Ishikawa (cell line): ENCODE measurements around the gene MC1R.
A peak's percentile ranks its signal among the peaks of the same experiment; 100 is the strongest.

ENCODE experiments used
- CEBPB ChIP-seq: IDR thresholded peaks from 2 replicates; pipeline ENCODE4 v1.6.1; 2012
- CREB1 ChIP-seq: IDR thresholded peaks from 2 replicates; pipeline ENCODE4 v1.6.1; 2012; ENCODE audit warnings: low read depth
- EGR1 ChIP-seq: IDR thresholded peaks from 2 replicates; pipeline ENCODE4 v1.6.1; 2012
- EP300 ChIP-seq: IDR thresholded peaks from 2 replicates; pipeline ENCODE4 v1.6.1; 2012; ENCODE audit warnings: borderline replicate concordance
- FOXM1 ChIP-seq: IDR thresholded peaks from 2 replicates; pipeline ENCODE4 v1.6.1; 2012; ENCODE audit warnings: low read depth, borderline replicate concordance
- MAX ChIP-seq: IDR thresholded peaks from 2 replicates; pipeline ENCODE4 v1.6.1; 2012
- NFIC ChIP-seq: IDR thresholded peaks from 2 replicates; pipeline ENCODE4 v1.6.1; 2012
- RAD21 ChIP-seq: IDR thresholded peaks from 2 replicates; pipeline ENCODE4 v1.6.1; 2012; ENCODE audit warnings: low read depth
- REST ChIP-seq: IDR thresholded peaks from 2 replicates; pipeline ENCODE4 v1.6.1; 2012; ENCODE audit warnings: low read depth, mild to moderate bottlenecking
- TAF1 ChIP-seq: IDR thresholded peaks from 2 replicates; pipeline ENCODE4 v1.6.1; 2012; ENCODE audit warnings: low read depth, mild to moderate bottlenecking
- TCF12 ChIP-seq: IDR thresholded peaks from 2 replicates; pipeline ENCODE4 v1.6.1; 2012; ENCODE audit warnings: low read depth
- TEAD4 ChIP-seq: IDR thresholded peaks from 2 replicates; pipeline ENCODE4 v1.6.1; 2012
- USF1 ChIP-seq: IDR thresholded peaks from 2 replicates; pipeline ENCODE4 v1.6.1; 2012
- YY1 ChIP-seq: IDR thresholded peaks from 2 replicates; pipeline ENCODE4 v1.6.1; 2012; ENCODE audit warnings: low read depth
- ZBTB7A ChIP-seq: IDR thresholded peaks from 2 replicates; pipeline ENCODE4 v1.6.1; 2012; ENCODE audit warnings: low read depth

The MC1R gene

GRCh38 chr16:89938175-89938885 is 19.7 kb downstream of the MC1R start:
- TF ChIP-seq CEBPB (no peak), REST (no peak), MAX (no peak), TCF12 (no peak), NFIC (no peak), EGR1 (no peak), TEAD4 (no peak), RAD21 (no peak)

GRCh38 chr16:89944773-89945172 is 26.1 kb downstream of the MC1R start:
- TF ChIP-seq ZBTB7A (no peak), FOXM1 (no peak), NFIC (no peak), YY1 (no peak)

GRCh38 chr16:89945654-89946053 is 27.0 kb downstream of the MC1R start:
- TF ChIP-seq TAF1 (no peak), RAD21 (peak; percentile 26; the same call in 1 of the 2 replicates)

GRCh38 chr16:89946515-89946914 is 27.9 kb downstream of the MC1R start:
- TF ChIP-seq TAF1: no peak
- TF ChIP-seq MAX: no peak
- no peak for TF ChIP-seq TEAD4
- no peak for TF ChIP-seq EP300
- no peak for TF ChIP-seq FOXM1
- TF ChIP-seq USF1: no peak
- no peak for TF ChIP-seq REST
- TF ChIP-seq TCF12: no peak

GRCh38 chr16:89949121-89949742 is 30.6 kb downstream of the MC1R start:
- no peak for TF ChIP-seq CREB1
- no peak for TF ChIP-seq FOXM1
- no peak for TF ChIP-seq MAX
- no peak for TF ChIP-seq REST
- TF ChIP-seq EGR1: no peak
- no peak for TF ChIP-seq USF1
- no peak for TF ChIP-seq NFIC
- TF ChIP-seq ZBTB7A: no peak
- no peak for TF ChIP-seq RAD21
- TF ChIP-seq YY1: no peak
- no peak for TF ChIP-seq CEBPB
- no peak for TF ChIP-seq TCF12
- TF ChIP-seq TEAD4: no peak
- no peak for TF ChIP-seq EP300
- no peak for TF ChIP-seq TAF1
